Bronchial epithelial cell (primary cell): ENCODE measurements around the gene EDAR. TPM values are rescaled to one million over a fixed set of nuclear protein-coding genes. Genes with fewer than 3 reads are reported as not detected.

ENCODE experiments used
- DNase-seq: peaks from one replicate; pipeline ENCODE4 v3.0.0-alpha.2; 2010; ENCODE audit warnings: low read depth
- FAIRE-seq: peaks from 2 replicates; lab custom pipeline; 2011; peaks lifted over from hg19 to GRCh38; lab: Jason Lieb, UNC
- H3K27me3 ChIP-seq: 2 replicates; pipeline ENCODE4 v1.5.1; 2011; ENCODE audit warnings: low read length; ENCODE audit not compliant: control insufficient read depth, insufficient read depth
- H3K36me3 ChIP-seq: 2 replicates; pipeline ENCODE4 v1.5.1; 2011; ENCODE audit warnings: low read length; ENCODE audit not compliant: control insufficient read depth, insufficient read depth
- H3K4me3 ChIP-seq: 2 replicates; pipeline ENCODE4 v1.5.1; 2011; ENCODE audit warnings: mild to moderate bottlenecking, low read depth, low read length, control low read depth
- CTCF ChIP-seq: IDR thresholded peaks from 2 replicates; pipeline ENCODE4 v1.5.1; 2011; ENCODE audit warnings: mild to moderate bottlenecking, moderate library complexity, low read length, control low read depth, inconsistent platforms; ENCODE audit not compliant: insufficient read depth, severe bottlenecking
- total RNA-seq: library from RNA; depleted of rRNA; stranded (reverse); fragments of >200 nt; gene quantifications from 2 replicates; pipeline ENCODE4 v1.2.1, GENCODE V29; 2014

The EDAR gene
- total RNA-seq, 1 donor from 2014 or later = under 0.01 TPM

GRCh38 chr2:108858894-108859293 lies 130.1 kb downstream of the EDAR start:
- no peak for TF ChIP-seq CTCF
- H3K36me3 ChIP-seq = no peaks in the 10 kb centered on the region
- H3K27me3 ChIP-seq = no peaks in the 10 kb centered on the region
- FAIRE-seq = no peak
- H3K4me3 ChIP-seq = no peak overlapping the region
- DNase-seq = peak; percentile 61

GRCh38 chr2:108855194-108855593 lies 133.8 kb downstream of the EDAR start:
- Histone ChIP-seq H3K4me3 (no peak overlapping the region), H3K36me3 (no peaks in the 10 kb centered on the region), H3K27me3 (no peaks in the 10 kb centered on the region)
- FAIRE-seq (no peak), DNase-seq (peak; percentile 70)
- TF ChIP-seq CTCF = peak; percentile 6

GRCh38 chr2:108854484-108854883 lies 134.5 kb downstream of the EDAR start:
- DNase-seq (no peak), FAIRE-seq (no peak)
- Histone ChIP-seq H3K36me3 (no peaks in the 10 kb centered on the region), H3K27me3 (no peaks in the 10 kb centered on the region), H3K4me3 (no peak overlapping the region)
- no peak for TF ChIP-seq CTCF

GRCh38 chr2:108853421-108853820 lies 135.6 kb downstream of the EDAR start:
- H3K27me3 ChIP-seq = no peaks in the 10 kb centered on the region
- TF ChIP-seq CTCF = no peak
- no peak for FAIRE-seq
- DNase-seq = no peak
- H3K36me3 ChIP-seq = no peaks in the 10 kb centered on the region
- no peak overlapping the region for H3K4me3 ChIP-seq

- no peak for TF ChIP-seq CTCF
- Histone ChIP-seq H3K27me3 (no peaks in the 10 kb centered on the region), H3K4me3 (no peak overlapping the region), H3K36me3 (no peaks in the 10 kb centered on the region)
- FAIRE-seq (no peak), DNase-seq (no peak)
Measured at GRCh38 chr2:108852375-108852774, 136.6 kb downstream of the EDAR start.

GRCh38 chr2:108847000-108847399 lies 142.0 kb downstream of the EDAR start:
- H3K36me3 ChIP-seq = no peaks in the 10 kb centered on the region
- TF ChIP-seq CTCF = no peak
- FAIRE-seq (no peak), DNase-seq (no peak)
- H3K27me3 ChIP-seq = no peaks in the 10 kb centered on the region
- H3K4me3 ChIP-seq = no peak overlapping the region
